ENCODE data around the gene AKT1. TPM values are rescaled to one million over a fixed set of nuclear protein-coding genes. Genes with fewer than 3 reads are reported as not detected.

AKT1 gene
- polyA plus RNA-seq, 1 experiment = 104 TPM

DNA sequence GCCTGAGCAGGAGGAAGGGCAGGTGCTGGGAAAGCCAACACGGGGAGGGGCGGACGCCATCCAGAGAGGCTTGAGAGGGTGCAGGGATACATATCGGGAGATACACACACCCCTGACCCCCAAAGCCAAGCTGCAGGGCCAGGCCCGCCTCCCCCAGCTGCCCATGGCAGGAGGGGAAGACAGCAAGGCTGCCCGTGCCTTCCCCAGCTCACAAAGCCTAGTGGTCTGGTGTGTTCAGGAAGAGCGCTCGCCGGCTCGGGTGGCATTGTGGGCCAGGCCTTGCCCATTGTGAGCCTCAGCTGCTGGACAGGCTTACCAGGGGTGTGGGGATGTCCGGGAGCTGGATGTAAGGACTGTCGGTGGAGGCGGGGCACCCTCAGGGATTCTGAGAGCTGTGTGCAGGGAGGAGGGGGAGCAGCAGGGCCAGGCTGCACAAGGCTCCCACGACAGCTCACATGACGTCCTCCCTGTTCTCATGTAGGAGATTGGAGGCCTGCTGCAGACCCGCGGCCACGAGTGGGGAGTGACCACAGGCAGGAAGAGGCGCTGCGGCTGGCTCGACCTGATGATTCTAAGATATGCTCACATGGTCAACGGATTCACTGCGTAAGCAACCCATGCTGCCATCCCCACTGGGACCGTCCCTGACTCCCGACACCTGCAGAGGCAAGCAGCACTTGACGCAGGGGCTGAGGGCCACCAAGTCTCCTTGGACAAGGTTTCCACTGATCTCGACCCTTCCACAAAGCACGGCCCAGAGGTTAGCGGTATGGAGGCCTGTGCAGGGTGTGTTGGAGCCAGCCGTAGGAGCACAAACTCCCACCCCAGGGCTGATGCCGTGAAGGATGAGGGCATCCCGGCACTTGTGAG is 52.7 kb downstream of the AKT1 start:
- TF ChIP-seq, protein P1, sequence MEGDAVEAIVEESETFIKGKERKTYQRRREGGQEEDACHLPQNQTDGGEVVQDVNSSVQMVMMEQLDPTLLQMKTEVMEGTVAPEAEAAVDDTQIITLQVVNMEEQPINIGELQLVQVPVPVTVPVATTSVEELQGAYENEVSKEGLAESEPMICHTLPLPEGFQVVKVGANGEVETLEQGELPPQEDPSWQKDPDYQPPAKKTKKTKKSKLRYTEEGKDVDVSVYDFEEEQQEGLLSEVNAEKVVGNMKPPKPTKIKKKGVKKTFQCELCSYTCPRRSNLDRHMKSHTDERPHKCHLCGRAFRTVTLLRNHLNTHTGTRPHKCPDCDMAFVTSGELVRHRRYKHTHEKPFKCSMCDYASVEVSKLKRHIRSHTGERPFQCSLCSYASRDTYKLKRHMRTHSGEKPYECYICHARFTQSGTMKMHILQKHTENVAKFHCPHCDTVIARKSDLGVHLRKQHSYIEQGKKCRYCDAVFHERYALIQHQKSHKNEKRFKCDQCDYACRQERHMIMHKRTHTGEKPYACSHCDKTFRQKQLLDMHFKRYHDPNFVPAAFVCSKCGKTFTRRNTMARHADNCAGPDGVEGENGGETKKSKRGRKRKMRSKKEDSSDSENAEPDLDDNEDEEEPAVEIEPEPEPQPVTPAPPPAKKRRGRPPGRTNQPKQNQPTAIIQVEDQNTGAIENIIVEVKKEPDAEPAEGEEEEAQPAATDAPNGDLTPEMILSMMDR (IDR thresholded peaks at IDR 0.05; ENCODE audit: low read depth, low read length) = no peak
- no peak for DNase-seq (ENCODE audit: low read depth, low spot score)
- ChIA-PET POLR2A (interaction anchor here (0.7 to 1.0 kb wide), 2 partner anchors 10 to 14 kb away, joined by 3 read pairs; partner anchors contain the start of gene SIVA1), CTCF (interaction anchor here (0.9 kb wide), 1 partner anchor 21 kb away, joined by 3 read pairs; no protein-coding TSS in a partner anchor)
- Histone ChIP-seq H3K27ac (ENCODE audit: low read depth, low read length) (peak overlapping the region; percentile 65), H3K27me3 (ENCODE audit: control insufficient read depth, insufficient read depth, low read length) (peaks cover 2% of the 10 kb centered on the region), H3K9me3 (ENCODE audit: control insufficient read depth, insufficient read depth, low read length) (no peaks in the 10 kb centered on the region; the same call in 1 of the 2 replicates), H3K4me3 (ENCODE audit: low read depth, low read length) (no peak overlapping the region)

DNA sequence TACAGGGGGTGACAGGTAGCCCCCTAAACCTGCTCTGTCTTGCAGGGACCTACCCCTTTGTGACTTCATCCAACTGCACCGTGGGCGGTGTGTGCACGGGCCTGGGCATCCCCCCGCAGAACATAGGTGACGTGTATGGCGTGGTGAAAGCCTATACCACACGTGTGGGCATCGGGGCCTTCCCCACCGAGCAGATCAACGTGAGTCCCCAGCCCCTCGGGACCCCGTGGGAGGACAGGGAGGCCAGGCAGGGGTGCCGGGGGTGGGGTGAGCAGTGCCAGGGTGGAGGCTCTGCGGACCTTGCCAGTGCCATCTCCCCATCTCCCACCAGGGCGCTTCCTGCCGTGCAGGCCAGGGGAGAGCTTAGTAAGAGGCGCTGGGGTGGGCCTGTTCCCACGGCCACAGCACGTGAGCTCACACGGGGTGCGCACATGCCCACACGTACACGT is 53.7 kb downstream of the AKT1 start:
- no peak for DNase-seq (ENCODE audit: low read depth, low spot score)
- TF ChIP-seq, protein P1 (IDR thresholded peaks at IDR 0.05; ENCODE audit: low read depth, low read length) = no peak
- Histone ChIP-seq H3K27ac (ENCODE audit: low read depth, low read length) (no peak overlapping the region), H3K4me3 (ENCODE audit: low read depth, low read length) (no peak overlapping the region), H3K27me3 (ENCODE audit: control insufficient read depth, insufficient read depth, low read length) (peaks cover 2% of the 10 kb centered on the region), H3K9me3 (ENCODE audit: control insufficient read depth, insufficient read depth, low read length) (no peaks in the 10 kb centered on the region; the same call in 1 of the 2 replicates)
- ChIA-PET CTCF (no interaction called here), POLR2A (interaction anchor here (1.0 kb wide), 1 partner anchor 13 kb away, joined by 3 read pairs; no protein-coding TSS in a partner anchor)

DNA sequence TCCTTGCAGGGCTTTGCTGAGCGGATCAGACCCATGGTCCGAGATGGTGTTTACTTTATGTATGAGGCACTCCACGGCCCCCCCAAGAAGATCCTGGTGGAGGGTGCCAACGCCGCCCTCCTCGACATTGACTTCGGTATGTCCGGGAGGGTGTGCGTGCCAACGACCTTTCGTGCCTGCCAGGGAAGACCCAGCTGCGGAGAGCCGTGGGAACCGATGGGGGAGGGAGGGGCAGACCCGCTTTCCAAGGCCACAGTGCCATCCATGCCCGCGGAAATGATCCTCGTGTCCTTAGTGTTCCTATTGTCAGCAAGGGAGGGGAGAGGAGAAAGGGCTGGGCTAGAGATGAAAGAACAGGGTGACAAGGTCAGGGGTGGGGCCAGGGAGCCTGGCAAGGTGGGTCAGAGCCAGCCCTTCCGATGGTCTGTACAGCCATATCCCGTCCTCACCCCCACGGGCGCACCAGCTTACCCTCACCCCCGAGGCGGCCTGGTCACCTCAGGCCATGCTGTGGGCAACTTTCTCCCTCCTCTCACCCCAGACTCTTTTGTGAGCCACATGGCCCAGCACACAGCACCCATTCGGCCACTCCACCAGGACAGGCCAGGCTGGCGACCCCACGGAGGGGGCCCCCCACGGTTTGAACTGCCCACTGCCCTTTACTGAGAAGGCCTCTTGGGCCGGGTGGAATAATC is 54.3 kb downstream of the AKT1 start:
- no peak for DNase-seq (ENCODE audit: low read depth, low spot score)
- no peaks in the 10 kb centered on the region; the same call in 1 of the 2 replicates for H3K9me3 ChIP-seq (ENCODE audit: control insufficient read depth, insufficient read depth, low read length)
- ChIA-PET CTCF (no interaction called here), POLR2A (no interaction called here)
- H3K27me3 ChIP-seq (ENCODE audit: control insufficient read depth, insufficient read depth, low read length) = peaks cover 2% of the 10 kb centered on the region
- H3K4me3 ChIP-seq (ENCODE audit: low read depth, low read length) = no peak overlapping the region
- TF ChIP-seq, protein P1 (IDR thresholded peaks at IDR 0.05; ENCODE audit: low read depth, low read length) = no peak
- H3K27ac ChIP-seq (ENCODE audit: low read depth, low read length) = no peak overlapping the region

DNA sequence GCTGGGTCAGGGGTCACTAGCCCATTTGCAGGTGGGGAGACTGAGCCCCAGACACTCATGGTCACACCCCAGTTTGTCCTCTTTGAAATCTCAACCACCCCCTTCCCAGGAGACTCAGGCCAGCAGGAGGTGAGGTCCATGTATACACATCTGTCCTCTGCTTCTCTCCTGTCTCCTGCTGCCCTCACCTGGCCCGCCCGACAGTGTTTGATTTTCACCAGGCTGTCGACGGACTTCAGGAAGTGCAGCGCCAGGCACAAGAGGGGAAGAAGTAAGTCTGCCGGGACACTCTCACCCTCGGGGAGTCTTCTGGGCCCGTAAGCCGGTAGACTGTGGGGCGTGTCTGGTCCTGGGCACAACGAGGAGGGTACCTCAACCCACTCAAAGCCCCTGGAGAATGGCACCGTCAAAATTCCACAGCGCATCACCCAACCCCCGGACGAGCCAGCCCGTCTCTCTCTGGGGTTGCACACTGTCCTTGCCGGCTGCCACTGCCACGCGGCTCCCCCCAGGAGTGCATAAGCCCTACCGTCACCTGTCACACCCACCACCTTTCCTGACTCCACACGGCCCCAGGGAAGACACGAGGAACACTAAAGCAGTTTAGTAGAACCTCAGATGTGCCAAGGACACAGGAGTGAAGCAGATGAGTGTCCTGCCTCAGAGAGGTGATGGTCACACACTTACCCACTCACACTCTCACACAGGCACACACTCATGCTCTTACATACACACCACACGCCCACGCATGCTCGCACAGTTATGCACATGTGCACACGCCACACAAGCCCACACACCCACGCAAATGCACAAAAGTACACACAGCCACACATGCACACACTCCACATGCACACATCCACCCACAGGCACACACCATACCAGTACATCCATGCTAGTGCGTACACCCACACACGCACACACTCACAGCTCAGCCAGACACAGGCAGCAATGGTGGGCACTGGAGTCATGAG is 55.7 kb downstream of the AKT1 start:
- CTCF ChIA-PET = interaction anchor here (1.5 kb wide), 1 partner anchor 29 kb away, joined by 4 read pairs; no protein-coding TSS in a partner anchor
- POLR2A ChIA-PET = no interaction called here
- Histone ChIP-seq H3K4me3 (ENCODE audit: low read depth, low read length) (no peak overlapping the region), H3K27ac (ENCODE audit: low read depth, low read length) (no peak overlapping the region), H3K9me3 (ENCODE audit: control insufficient read depth, insufficient read depth, low read length) (no peaks in the 10 kb centered on the region; the same call in 1 of the 2 replicates), H3K27me3 (ENCODE audit: control insufficient read depth, insufficient read depth, low read length) (peaks cover 2% of the 10 kb centered on the region)
- TF ChIP-seq, protein P1 (IDR thresholded peaks at IDR 0.05; ENCODE audit: low read depth, low read length) = no peak
- no peak for DNase-seq (ENCODE audit: low read depth, low spot score)
